Measurements from ENCODE around the gene GASK1A. TPM values are rescaled to one million over a fixed set of nuclear protein-coding genes. Genes with fewer than 3 reads are reported as not detected.
"Not testable (repeated sequence)": the region's sequence is repeated elsewhere in the genome, so short reads cannot be mapped to it uniquely, and the experiment has no call there.

GASK1A gene
- total RNA-seq, 3 donors from 2014 or later, result 1.2 to 10.0 (median 3.6) TPM

DNA sequence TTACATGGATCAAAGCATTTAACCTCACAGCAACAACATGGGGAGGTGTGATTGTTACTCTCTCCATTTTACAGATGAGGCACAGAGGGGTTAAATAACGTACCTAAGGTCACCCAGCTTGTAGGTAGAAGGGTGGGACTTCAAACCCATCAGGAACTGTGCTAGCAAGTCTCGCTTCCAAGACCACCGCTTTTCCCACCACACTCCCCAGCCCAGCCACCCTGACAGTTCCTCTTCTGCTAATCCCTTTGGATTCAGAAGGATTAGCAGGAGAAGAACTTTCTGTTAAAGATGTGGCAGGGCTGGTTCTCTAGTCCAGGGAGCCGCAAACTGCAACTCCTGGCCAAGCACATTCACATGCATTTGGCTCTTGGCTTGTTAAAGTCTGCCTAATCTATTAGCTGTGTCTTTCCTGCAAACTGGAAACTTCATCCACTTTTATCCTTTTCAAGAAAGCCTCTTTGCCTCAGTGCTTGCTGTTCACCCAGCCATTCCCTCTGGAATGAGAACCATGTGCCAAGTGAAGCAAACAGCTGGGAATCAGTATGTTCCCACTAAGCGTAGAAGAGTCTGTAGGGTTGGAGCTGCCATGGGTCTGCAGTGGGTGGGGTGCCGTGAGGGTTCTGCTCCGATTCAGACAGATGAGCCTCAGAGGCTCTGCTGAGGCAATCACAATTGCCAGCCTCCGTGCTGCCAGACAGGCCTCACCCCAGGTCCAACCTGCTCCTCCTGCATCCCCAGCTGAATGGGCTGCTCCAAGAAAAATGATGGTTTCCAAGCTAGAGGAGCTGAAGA lies 82.2 kb downstream of the GASK1A start:
- H3K4me3 ChIP-seq, result no peak overlapping the region
- no peak for ATAC-seq
- no peaks in the 10 kb centered on the region for H3K9me3 ChIP-seq
- TF ChIP-seq CTCF (IDR thresholded peaks at IDR 0.05), result no peak
- no peaks in the 10 kb centered on the region for H3K4me1 ChIP-seq (ENCODE audit: low read depth)
- no peak for DNase-seq
- intact Hi-C loops (cut with DNase I, micrococcal nuclease), result no loop called here
- no peaks in the 10 kb centered on the region for H3K36me3 ChIP-seq (ENCODE audit: low read depth)

GRCh38 chr3:43062040-43062563 lies 83.0 kb downstream of the GASK1A start:
- H3K36me3 ChIP-seq (ENCODE audit: low read depth), result no peaks in the 10 kb centered on the region
- no peaks in the 10 kb centered on the region for H3K9me3 ChIP-seq
- intact Hi-C loops (cut with DNase I, micrococcal nuclease), result no loop called here
- ATAC-seq (no peak), DNase-seq (no peak)
- no peak overlapping the region for H3K4me3 ChIP-seq
- no peaks in the 10 kb centered on the region for H3K4me1 ChIP-seq (ENCODE audit: low read depth)
- no peak for TF ChIP-seq CTCF (IDR thresholded peaks at IDR 0.05)

DNA sequence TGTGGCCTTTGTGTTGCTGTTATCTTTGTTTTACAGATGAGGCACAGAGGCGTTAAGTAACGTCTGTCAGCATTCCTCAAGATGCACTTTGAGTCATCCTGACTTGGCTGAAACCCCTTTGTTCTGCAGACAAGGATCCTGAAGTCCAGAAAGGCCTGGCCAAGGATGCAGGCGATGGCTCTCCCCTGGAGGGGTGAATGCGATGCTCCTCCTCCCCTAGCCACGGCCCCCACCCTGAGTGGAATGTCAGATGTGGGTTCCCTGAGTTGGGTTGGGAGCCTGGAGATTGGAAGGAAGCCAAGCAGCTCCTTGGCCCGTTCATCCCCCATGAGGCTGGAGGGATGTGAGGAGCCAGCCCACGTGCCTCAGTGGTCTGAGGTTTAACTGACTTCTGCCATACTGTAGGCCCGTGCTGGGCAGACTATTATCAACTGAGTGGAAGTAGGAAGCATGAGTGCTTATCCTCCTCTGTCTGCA lies 83.5 kb downstream of the GASK1A start:
- no peaks in the 10 kb centered on the region for H3K4me1 ChIP-seq (ENCODE audit: low read depth)
- H3K9me3 ChIP-seq, result no peaks in the 10 kb centered on the region
- no peaks in the 10 kb centered on the region for H3K36me3 ChIP-seq (ENCODE audit: low read depth)
- intact Hi-C loops (cut with DNase I, micrococcal nuclease), result no loop called here
- ATAC-seq, result no peak
- TF ChIP-seq CTCF (IDR thresholded peaks at IDR 0.05), result no peak
- no peak overlapping the region for H3K4me3 ChIP-seq
- DNase-seq, result no peak

GRCh38 chr3:43063114-43063513 lies 84.0 kb downstream of the GASK1A start:
- H3K36me3 ChIP-seq (ENCODE audit: low read depth), result no peaks in the 10 kb centered on the region
- H3K4me3 ChIP-seq, result no peak overlapping the region
- H3K9me3 ChIP-seq, result no peaks in the 10 kb centered on the region
- H3K4me1 ChIP-seq (ENCODE audit: low read depth), result no peaks in the 10 kb centered on the region
- DNase-seq (no peak), ATAC-seq (no peak)
- intact Hi-C loops (cut with DNase I, micrococcal nuclease), result no loop called here
- no peak for TF ChIP-seq CTCF (IDR thresholded peaks at IDR 0.05)

- H3K9me3 ChIP-seq; DNase-seq; H3K4me1 ChIP-seq (ENCODE audit: low read depth); H3K4me3 ChIP-seq; ATAC-seq; intact Hi-C loops (cut with DNase I, micrococcal nuclease); H3K36me3 ChIP-seq (ENCODE audit: low read depth): not testable (repeated sequence)
Observed at GRCh38 chr3:43070670-43071069, 91.6 kb downstream of the GASK1A start.

DNA sequence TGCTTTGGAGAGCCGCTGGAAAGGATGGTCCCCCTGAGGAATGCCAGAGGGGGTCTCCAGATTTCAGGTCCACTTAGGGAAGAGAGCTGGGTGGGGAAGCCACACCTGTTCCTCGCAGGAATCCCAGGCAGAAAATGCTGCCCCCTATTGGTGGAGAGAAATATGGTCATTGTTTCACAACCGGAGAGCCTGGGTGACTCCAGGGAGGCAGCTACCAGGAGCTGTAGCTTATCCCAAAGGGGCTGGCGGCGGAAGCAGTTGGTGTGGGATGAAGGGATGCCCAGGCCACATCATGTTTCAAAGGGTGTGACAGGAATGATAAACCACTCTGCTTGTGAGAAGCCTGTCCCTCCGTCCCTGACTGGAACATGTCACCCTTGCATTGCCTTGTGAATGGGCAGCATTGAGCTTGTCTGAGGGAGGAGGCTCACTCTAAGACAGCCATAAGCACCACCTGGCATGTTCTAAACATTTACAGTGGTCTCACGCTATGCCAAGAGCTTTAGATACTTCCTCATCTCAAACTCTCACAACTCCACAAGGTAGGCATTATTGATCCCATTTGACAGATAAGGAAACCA lies 92.3 kb downstream of the GASK1A start:
- no peaks in the 10 kb centered on the region for H3K36me3 ChIP-seq (ENCODE audit: low read depth)
- TF ChIP-seq CTCF (IDR thresholded peaks at IDR 0.05), result peak; percentile 9
- DNase-seq (peak in 1 of 3 donors; percentile 6), ATAC-seq (no peak)
- H3K9me3 ChIP-seq, result no peaks in the 10 kb centered on the region
- H3K4me3 ChIP-seq, result no peak overlapping the region
- intact Hi-C loops (cut with DNase I, micrococcal nuclease), result no loop called here
- no peaks in the 10 kb centered on the region for H3K4me1 ChIP-seq (ENCODE audit: low read depth)
